Adrenal gland (tissue), 12 donors: ENCODE results near the gene CHP2. TPM values are rescaled to one million over a fixed set of nuclear protein-coding genes. Genes with fewer than 3 reads are reported as not detected.
"Not testable (repeated sequence)": the region's sequence is repeated elsewhere in the genome, so short reads cannot be mapped to it uniquely, and the experiment has no call there.

ENCODE experiments used
- DNase-seq, 7 donors: peaks; one replicate each; pipeline ENCODE4 v3.0.0-alpha.2; 2019 to 2020
- H3K27ac ChIP-seq, 5 donors: fragments of 200-600 bp; sonication (generic) in 4 of 5; 1 replicate in 3 of 5; 2 replicates in 2 of 5; pipeline versions ENCODE4 v1.5.1 to v1.8.0; 2016 to 2020; ENCODE audit warnings: mild to moderate bottlenecking in 1 of 5
- H3K27me3 ChIP-seq: fragments of 200-600 bp; 2 replicates; pipeline ENCODE4 v1.8.0; 2021
- H3K36me3 ChIP-seq, 2 donors: fragments of 200-600 bp; replicated peaks in 1 of 2; 1 replicate in 1 of 2; 2 replicates in 1 of 2; pipeline versions ENCODE4 v1.5.1 to v1.8.0; 2018 to 2022
- H3K4me1 ChIP-seq, 2 donors: fragments of 200-600 bp; replicated peaks in 1 of 2; 1 replicate in 1 of 2; 2 replicates in 1 of 2; pipeline versions ENCODE4 v1.5.1 to v1.8.0; 2018 to 2021
- H3K4me3 ChIP-seq, 4 donors: fragments of 200-600 bp; sonication (generic) in 3 of 4; one replicate each; pipeline ENCODE4 v1.5.1; 2016 to 2018
- H3K9me3 ChIP-seq, 3 donors: fragments of 200-600 bp; sonication (generic) in 1 of 3; replicated peaks in 1 of 3; 1 replicate in 2 of 3; 2 replicates in 1 of 3; pipeline versions ENCODE4 v1.5.1 to v1.8.0; 2016 to 2021
- CTCF ChIP-seq, 6 experiments: fragments of 450-650 bp in 4 of 6; fragments of 200-600 bp in 2 of 6; sonication (generic) in 1 of 6; IDR thresholded peaks; 1 replicate in 5 of 6; 2 replicates in 1 of 6; pipeline versions ENCODE4 v1.5.1 to v1.8.0; 2016 to 2021; ENCODE audit warnings: antibody characterized with exemption in 6 of 6, mild to moderate bottlenecking in 2 of 6, moderate library complexity in 1 of 6
- POLR2A ChIP-seq, 2 donors: fragments of 450-650 bp; IDR thresholded peaks; one replicate each; pipeline ENCODE4 v1.6.1; 2017; ENCODE audit warnings: antibody characterized with exemption in 2 of 2, mild to moderate bottlenecking in 2 of 2, moderate library complexity in 1 of 2
- WGBS, 4 donors: extraction: QIAGEN DNeasy Blood & Tissue Kit in 2 of 4; methylation state at CpG; one replicate each; pipeline versions ENCODE4 v1.1.5 to v1.1.7; 2013 to 2017; 5-methylcytosine and 5-hydroxymethylcytosine counted together
- intact Hi-C, 2 donors: fragments of 100-400 bp; cut with DNase I; formaldehyde crosslinking; loops; one replicate each; pipeline versions ENCODE4 v1.14.1 to v1.15.0; 2022 to 2023
- polyA plus RNA-seq, 3 donors: library from polyadenylated mRNA; stranded (reverse); fragments of 200-250 nt in 2 of 3; fragments of 350-450 nt in 1 of 3; fragmentation: Illumina TruSeq in 1 of 3; extraction: RNeasy Lipid Tissue Mini Kit (QIAGEN cat#74804) in 1 of 3; gene quantifications; one replicate each; pipeline ENCODE4 v1.2.3, GENCODE V29; 2013 to 2014
- total RNA-seq, 9 donors: library from RNA; depleted of rRNA in 4 of 9; stranded (reverse); fragments of >200 nt in 4 of 9; fragments of 120-200 nt in 1 of 9; fragmentation: NEBNext Ultra II Directional in 1 of 9; extraction: Animal tissue kit (Norgen Biotek cat#: 25700) in 1 of 9; gene quantifications; one replicate each; pipeline versions ENCODE4 v1.1.0 to v1.2.4, GENCODE V29; 2013 to 2023
- donor health status: healthy with polysubstance abuse.
- donor health status: Bipolar disorder and iron deficiency.
- donor health status: DM: yes; HTN: yes; CAD: no.
- donor health status: DM: no; HTN: no; CAD: no.
- donor health status: DM: no; HTN: no; CAD: no.
- donor health status: DM: yes; HTN: yes; CAD: no.

Gene CHP2
- total and polyA plus RNA-seq, 12 donors, result 0.07 to 1.4 (median 0.12) TPM; not detected in 8

- WGBS, 4 donors, result 29 to 68% (median 56%) methylated on average over 1 of the region's 1 CpG
Measured at GRCh38 chr16:23748630-23749029, 6.2 kb upstream of the CHP2 start.

GRCh38 chr16:23751053-23751452 is 3.8 kb upstream of the CHP2 start:
- WGBS, 4 donors, result 73 to 94% (median 90%) methylated on average over 1 of the region's 1 CpG
- intact Hi-C loops, H3K27ac ChIP-seq, DNase-seq, H3K4me1 ChIP-seq, H3K4me3 ChIP-seq, H3K9me3 ChIP-seq, H3K36me3 ChIP-seq: not testable (repeated sequence)
- peaks cover 24% of the 10 kb centered on the region for H3K27me3 ChIP-seq

More at GRCh38 chr16:23748630-23749029, 6.2 kb upstream of the CHP2 start:
- Histone ChIP-seq H3K4me1 (no peaks in the 10 kb centered on the region), H3K4me3 (no peak overlapping the region), H3K27me3 (peaks cover 7% of the 10 kb centered on the region), H3K36me3 (no peaks in the 10 kb centered on the region), H3K27ac (no peak overlapping the region), H3K9me3 (no peaks in the 10 kb centered on the region)
- intact Hi-C loops, result no loop called here
- DNase-seq, result no peak
- TF ChIP-seq CTCF (IDR thresholded peaks at IDR 0.05), result no peak
- TF ChIP-seq POLR2A (IDR thresholded peaks at IDR 0.05), result no peak

DNA sequence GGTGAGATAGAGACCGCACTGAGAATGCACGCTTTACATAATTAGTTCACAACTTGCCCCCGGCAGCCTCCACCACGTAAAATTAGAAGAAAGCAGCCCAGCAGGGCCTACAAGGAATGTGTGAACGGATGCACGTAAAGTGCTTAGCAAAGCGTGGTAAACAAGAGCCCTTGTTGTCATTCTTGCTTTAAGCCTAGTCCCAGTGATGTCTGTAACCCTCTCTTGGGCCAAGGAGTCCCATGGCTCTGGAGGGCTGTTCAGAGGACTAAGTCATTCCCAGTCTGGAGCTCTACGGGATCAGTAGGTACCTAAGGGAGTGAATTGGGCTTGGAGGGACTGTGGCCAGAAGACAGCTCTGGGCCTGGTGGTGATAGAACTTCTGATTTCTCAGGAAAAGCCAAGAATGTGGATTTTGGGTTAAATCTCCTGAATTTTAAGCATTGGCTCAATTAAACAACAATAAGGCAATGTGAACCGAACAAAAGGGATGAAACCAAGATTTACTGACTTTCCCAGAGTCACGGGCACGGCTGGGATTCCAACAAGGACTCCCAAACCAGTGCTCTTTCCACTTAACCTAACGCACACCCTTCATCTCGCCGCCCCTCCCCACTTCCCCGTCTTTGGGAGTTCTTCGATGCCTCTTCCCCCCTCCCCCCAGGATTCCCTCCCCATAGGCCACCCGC is 775 bp upstream of the CHP2 start:
- 48 to 59% (median 50%) methylated on average over 17 of the region's 17 CpGs for WGBS, 4 donors
- intact Hi-C loops, result no loop called here
- peaks cover 8% of the 10 kb centered on the region in 2 donors for H3K4me1 ChIP-seq
- H3K9me3 ChIP-seq, result no peaks in the 10 kb centered on the region
- DNase-seq, result no peak
- no peak for TF ChIP-seq POLR2A (IDR thresholded peaks at IDR 0.05)
- no peak for TF ChIP-seq CTCF (IDR thresholded peaks at IDR 0.05)
- H3K4me3 ChIP-seq, result peak overlapping the region in 1 of 4 donors; percentile 48
- H3K36me3 ChIP-seq, result no peaks in the 10 kb centered on the region
- H3K27ac ChIP-seq, result no peak overlapping the region
- peaks cover 26% of the 10 kb centered on the region for H3K27me3 ChIP-seq

- no peak for DNase-seq
- TF ChIP-seq CTCF (IDR thresholded peaks at IDR 0.05), result no peak
- TF ChIP-seq POLR2A (IDR thresholded peaks at IDR 0.05), result no peak
- H3K9me3 ChIP-seq, result no peaks in the 10 kb centered on the region
- H3K36me3 ChIP-seq, result no peaks in the 10 kb centered on the region
- H3K27ac ChIP-seq, result no peak overlapping the region
- H3K4me1 ChIP-seq, result peaks cover 8% of the 10 kb centered on the region in 2 donors
- 34 to 50% (median 38%) methylated on average over 2 to 15 of the region's 15 CpGs for WGBS, 4 donors
- H3K4me3 ChIP-seq, result peak overlapping the region in 1 of 4 donors; percentile 48
- intact Hi-C loops, result no loop called here
- peaks cover 26% of the 10 kb centered on the region for H3K27me3 ChIP-seq
Measured at GRCh38 chr16:23755484-23755809, 621 bp downstream of the CHP2 start.

- Histone ChIP-seq H3K36me3 (no peaks in the 10 kb centered on the region), H3K27me3 (peaks cover 26% of the 10 kb centered on the region), H3K4me1 (peaks cover 8% of the 10 kb centered on the region in 2 donors), H3K4me3 (no peak overlapping the region), H3K9me3 (no peaks in the 10 kb centered on the region), H3K27ac (no peak overlapping the region)
- TF ChIP-seq CTCF (IDR thresholded peaks at IDR 0.05) (no peak), POLR2A (IDR thresholded peaks at IDR 0.05) (no peak)
- intact Hi-C loops, result no loop called here
- 72 to 81% (median 75%) methylated on average over 9 of the region's 9 CpGs for WGBS, 4 donors
- no peak for DNase-seq
Measured at GRCh38 chr16:23757116-23757515, 2.3 kb downstream of the CHP2 start.
